Spleen (tissue), 11 donors: ENCODE measurements around the gene FCAMR. TPM values are rescaled to one million over a fixed set of nuclear protein-coding genes. Genes with fewer than 3 reads are reported as not detected.

Experiments
- DNase-seq: peaks from one replicate; pipeline ENCODE4 v3.0.0-alpha.2; 2020
- H3K27ac ChIP-seq, 8 donors: fragments of 200-600 bp; sonication (generic) in 7 of 8; 1 replicate in 4 of 8; 2 replicates in 4 of 8; pipeline versions ENCODE4 v1.5.0 to v1.8.0; 2016 to 2021; ENCODE audit warnings: inconsistent platforms in 4 of 8, mild to moderate bottlenecking in 4 of 8, moderate library complexity in 1 of 8
- H3K27me3 ChIP-seq, 7 donors: fragments of 200-600 bp; sonication (generic) in 6 of 7; replicated peaks in 1 of 7; 1 replicate in 4 of 7; 2 replicates in 3 of 7; pipeline versions ENCODE4 v1.5.0 to v1.8.0; 2016 to 2021; ENCODE audit warnings: inconsistent platforms in 3 of 7, mild to moderate bottlenecking in 1 of 7
- H3K36me3 ChIP-seq, 6 donors: fragments of 200-600 bp; sonication (generic) in 5 of 6; 1 replicate in 4 of 6; 2 replicates in 2 of 6; pipeline versions ENCODE4 v1.5.0 to v1.8.0; 2016 to 2021; ENCODE audit warnings: inconsistent platforms in 2 of 6
- H3K4me1 ChIP-seq, 6 donors: fragments of 200-600 bp; sonication (generic) in 5 of 6; 1 replicate in 3 of 6; 2 replicates in 3 of 6; pipeline versions ENCODE4 v1.5.0 to v1.8.0; 2016 to 2021; ENCODE audit warnings: inconsistent platforms in 3 of 6
- H3K4me3 ChIP-seq, 8 donors: fragments of 200-600 bp; sonication (generic) in 7 of 8; 1 replicate in 4 of 8; 2 replicates in 4 of 8; pipeline versions ENCODE4 v1.5.0 to v1.8.0; 2016 to 2021; ENCODE audit warnings: inconsistent platforms in 4 of 8, mild to moderate bottlenecking in 4 of 8, moderate library complexity in 2 of 8
- H3K9me3 ChIP-seq, 8 donors: fragments of 200-600 bp; sonication (generic) in 7 of 8; 1 replicate in 4 of 8; 2 replicates in 4 of 8; pipeline versions ENCODE4 v1.5.0 to v1.8.0; 2016 to 2021; ENCODE audit warnings: inconsistent platforms in 4 of 8
- POLR2A ChIP-seq, 3 donors: fragments of 450-650 bp; IDR thresholded peaks; one replicate each; pipeline ENCODE4 v1.5.1; 2017; ENCODE audit warnings: antibody characterized with exemption in 3 of 3, mild to moderate bottlenecking in 1 of 3
- POLR2AphosphoS5 ChIP-seq, 3 donors: sonication (generic); formaldehyde crosslinking; IDR thresholded peaks; one replicate each; pipeline ENCODE4 v1.5.1; 2017; ENCODE audit warnings: antibody characterized with exemption in 3 of 3
- WGBS, 5 donors: extraction: QIAGEN DNeasy Blood & Tissue Kit in 3 of 5; methylation state at CpG; one replicate each; pipeline versions ENCODE4 v1.1.5 to v1.1.7; 2013 to 2018; 5-methylcytosine and 5-hydroxymethylcytosine counted together
- intact Hi-C: fragments of 100-400 bp; cut with DNase I; formaldehyde crosslinking; loops from one replicate; pipeline ENCODE4 v1.15.0; 2023; ENCODE audit warnings: low total_unique reads
- polyA plus RNA-seq, 3 donors: library from polyadenylated mRNA; stranded (reverse); fragments of 200-250 nt; gene quantifications; one replicate each; pipeline ENCODE4 v1.2.1, GENCODE V29; 2013
- total RNA-seq, 7 donors: library from RNA; depleted of rRNA in 3 of 7; stranded (reverse); fragments of >200 nt in 3 of 7; fragmentation: NEBNext Ultra II Directional in 4 of 7; extraction: Animal tissue kit (Norgen Biotek cat#: 25700) in 4 of 7; gene quantifications; one replicate each; pipeline versions ENCODE4 v1.1.0 to v1.2.1, GENCODE V29; 2016 to 2021
- TF ChIP-seq, protein P1 (sequence below), 11 experiments: fragments of 200-600 bp in 7 of 11; fragments of 450-650 bp in 4 of 11; sonication (generic) in 4 of 11; IDR thresholded peaks in 8 of 11; conservative IDR thresholded peaks in 3 of 11; 1 replicate in 7 of 11; 2 replicates in 4 of 11; pipeline versions ENCODE4 v1.4.0 to v1.8.0; 2016 to 2021; ENCODE audit warnings: antibody characterized with exemption in 11 of 11, inconsistent platforms in 4 of 11, mild to moderate bottlenecking in 1 of 11
- donor health status: healthy with polysubstance abuse.
- donor health status: DM: no; HTN: no; CAD: no; lungs with moderate emphysema.
- donor health status: DM: no; HTN: no; CAD: no.
- donor health status: Bipolar disorder and iron deficiency.
- donor health status: healthy.
- donor health status: DM: no; HTN: no; CAD: no.
- donor health status: DM: yes; HTN: yes; CAD: no.

Gene FCAMR
- total and polyA plus RNA-seq, 10 donors: 0.16 to 1.3 (median 0.38) TPM; not detected in 2

DNA sequence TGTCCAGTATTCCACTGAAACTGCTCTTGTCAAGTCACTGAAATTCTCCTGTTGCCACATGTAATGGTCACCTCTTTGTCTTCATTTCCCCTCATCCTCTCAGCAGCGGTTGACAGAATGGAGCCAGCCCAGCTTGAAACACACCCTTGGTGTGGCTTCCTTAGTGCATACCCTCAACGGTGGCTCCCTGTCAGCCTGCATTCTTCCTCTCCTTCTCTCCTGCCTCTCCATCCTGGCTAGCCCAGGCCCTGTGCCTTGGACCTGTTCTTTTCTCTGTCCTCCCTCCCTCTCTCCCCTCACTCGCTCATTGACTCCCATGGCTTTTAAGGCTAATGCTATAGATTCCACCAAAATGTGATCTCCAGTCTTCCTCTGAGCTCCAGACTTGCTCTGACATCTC lies 52.2 kb downstream of the FCAMR start:
- Histone ChIP-seq H3K27me3 (no peaks in the 10 kb centered on the region), H3K4me3 (peak overlapping the region; percentile 8 to 74 (median 50)), H3K9me3 (no peaks in the 10 kb centered on the region), H3K36me3 (peaks cover 0 to 63% (median 2%) of the 10 kb centered on the region in 6 donors), H3K27ac (peak overlapping the region in 7 of 8 donors; percentile 10 to 97 (median 89)), H3K4me1 (peaks cover 16 to 81% (median 59%) of the 10 kb centered on the region in 6 donors)
- TF ChIP-seq POLR2AphosphoS5 (IDR thresholded peaks at IDR 0.05) (peak in 1 of 3 donors; percentile 31), POLR2A (IDR thresholded peaks at IDR 0.05) (no peak)
- TF ChIP-seq, protein P1, sequence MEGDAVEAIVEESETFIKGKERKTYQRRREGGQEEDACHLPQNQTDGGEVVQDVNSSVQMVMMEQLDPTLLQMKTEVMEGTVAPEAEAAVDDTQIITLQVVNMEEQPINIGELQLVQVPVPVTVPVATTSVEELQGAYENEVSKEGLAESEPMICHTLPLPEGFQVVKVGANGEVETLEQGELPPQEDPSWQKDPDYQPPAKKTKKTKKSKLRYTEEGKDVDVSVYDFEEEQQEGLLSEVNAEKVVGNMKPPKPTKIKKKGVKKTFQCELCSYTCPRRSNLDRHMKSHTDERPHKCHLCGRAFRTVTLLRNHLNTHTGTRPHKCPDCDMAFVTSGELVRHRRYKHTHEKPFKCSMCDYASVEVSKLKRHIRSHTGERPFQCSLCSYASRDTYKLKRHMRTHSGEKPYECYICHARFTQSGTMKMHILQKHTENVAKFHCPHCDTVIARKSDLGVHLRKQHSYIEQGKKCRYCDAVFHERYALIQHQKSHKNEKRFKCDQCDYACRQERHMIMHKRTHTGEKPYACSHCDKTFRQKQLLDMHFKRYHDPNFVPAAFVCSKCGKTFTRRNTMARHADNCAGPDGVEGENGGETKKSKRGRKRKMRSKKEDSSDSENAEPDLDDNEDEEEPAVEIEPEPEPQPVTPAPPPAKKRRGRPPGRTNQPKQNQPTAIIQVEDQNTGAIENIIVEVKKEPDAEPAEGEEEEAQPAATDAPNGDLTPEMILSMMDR (IDR thresholded peaks at IDR 0.05 in 8 of 11, conservative IDR thresholded peaks at IDR 0.05 in 3 of 11): no peak
- intact Hi-C loops: loop anchor here (10.0 kb wide), 1 partner anchor 283 kb away; the partner anchor contains the start of gene DYRK3
- WGBS, 5 donors: 42 to 62% (median 51%) methylated on average over 3 of the region's 3 CpGs
- peak; percentile 70 for DNase-seq

DNA sequence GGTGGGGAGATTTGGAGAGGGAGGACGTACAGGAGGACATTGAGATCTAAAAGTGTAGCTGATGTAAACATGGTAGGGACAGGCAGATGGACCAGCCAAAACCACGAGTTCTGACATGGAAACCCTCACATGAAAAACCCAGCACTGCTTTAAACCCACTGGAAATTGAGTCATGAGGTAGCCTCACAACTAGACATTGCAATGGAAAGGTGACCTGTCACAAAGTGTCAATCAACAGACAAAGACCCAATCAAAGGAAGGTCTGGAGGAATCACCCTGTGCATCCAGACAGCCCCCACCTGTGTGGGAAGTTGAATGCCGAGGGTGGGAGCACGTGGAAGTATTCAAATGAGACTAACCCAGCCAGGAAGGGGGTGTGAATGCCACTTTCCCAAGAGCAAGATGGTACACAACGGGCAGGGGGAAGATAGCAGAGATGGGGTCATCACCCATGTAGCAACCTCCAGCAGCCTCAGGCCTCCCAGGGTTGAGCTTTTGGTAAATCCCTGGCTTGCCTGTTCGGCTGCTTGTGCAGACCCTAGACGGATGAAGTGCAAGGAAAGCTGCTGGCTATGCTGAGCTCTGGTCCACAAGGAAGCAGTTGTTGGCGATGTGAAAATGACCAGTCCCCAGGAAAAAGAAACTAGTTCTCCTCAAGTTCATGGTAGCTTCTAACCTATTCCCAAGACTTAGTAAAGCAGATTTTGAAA lies 54.1 kb downstream of the FCAMR start:
- 62 to 71% (median 63%) methylated on average over 8 of the region's 8 CpGs for WGBS, 5 donors
- Histone ChIP-seq H3K9me3 (no peaks in the 10 kb centered on the region), H3K27me3 (no peaks in the 10 kb centered on the region), H3K36me3 (peaks cover 0 to 82% (median 10%) of the 10 kb centered on the region in 6 donors), H3K4me3 (peak overlapping the region; percentile 1 to 74 (median 49)), H3K4me1 (peaks cover 20 to 82% (median 65%) of the 10 kb centered on the region in 6 donors), H3K27ac (peak overlapping the region in 6 of 8 donors; percentile 55 to 97 (median 92))
- intact Hi-C loops: loop anchor here (10.0 kb wide), 1 partner anchor 281 kb away; the partner anchor contains the start of gene DYRK3
- TF ChIP-seq, protein P1 (IDR thresholded peaks at IDR 0.05 in 8 of 11, conservative IDR thresholded peaks at IDR 0.05 in 3 of 11): no peak
- no peak for TF ChIP-seq POLR2AphosphoS5 (IDR thresholded peaks at IDR 0.05)
- TF ChIP-seq POLR2A (IDR thresholded peaks at IDR 0.05): no peak
- peak; percentile 41 for DNase-seq

DNA sequence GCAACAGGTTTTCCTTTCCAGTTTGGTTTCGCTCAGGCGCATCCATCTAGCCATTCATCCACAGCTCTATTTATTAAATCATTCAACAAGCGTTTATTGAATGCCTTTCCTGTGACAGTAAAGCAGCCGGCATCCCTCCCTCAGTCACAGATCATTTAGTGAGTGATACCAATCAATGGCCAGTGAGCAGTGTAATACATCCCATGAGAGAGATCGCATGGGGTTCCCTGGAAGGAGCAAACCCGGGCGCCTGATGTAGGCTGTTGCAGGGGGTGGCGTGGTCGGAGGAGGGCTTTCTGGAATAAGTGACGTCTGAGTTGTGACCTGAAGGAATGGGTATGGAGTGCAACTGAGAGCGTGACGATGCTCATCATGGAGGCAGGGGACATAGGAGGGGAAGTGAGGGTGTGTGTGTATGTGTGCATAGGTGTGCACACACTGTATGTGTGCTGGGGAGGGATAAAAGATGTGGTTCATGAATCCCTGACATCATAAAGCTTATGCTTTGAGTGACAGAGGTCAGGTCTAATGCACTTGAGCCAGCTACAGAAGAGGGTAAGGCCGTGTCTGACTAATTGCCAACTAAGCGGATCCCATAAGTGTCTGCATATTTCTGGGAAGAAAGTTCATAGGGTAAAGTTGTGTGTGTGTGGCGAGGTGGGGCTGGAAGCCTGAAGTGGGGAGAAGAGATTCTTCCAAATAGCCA lies 55.1 kb downstream of the FCAMR start:
- WGBS, 5 donors: 76 to 86% (median 81%) methylated on average over 15 of the region's 15 CpGs
- intact Hi-C loops: loop anchor here (10.0 kb wide), 1 partner anchor 280 kb away; the partner anchor contains the start of gene DYRK3
- H3K27ac ChIP-seq: peak overlapping the region in 4 of 8 donors; percentile 17 to 97 (median 96)
- peak; percentile 56 for DNase-seq
- H3K9me3 ChIP-seq: no peaks in the 10 kb centered on the region
- TF ChIP-seq, protein P1 (IDR thresholded peaks at IDR 0.05 in 8 of 11, conservative IDR thresholded peaks at IDR 0.05 in 3 of 11): no peak
- TF ChIP-seq POLR2AphosphoS5 (IDR thresholded peaks at IDR 0.05): no peak
- TF ChIP-seq POLR2A (IDR thresholded peaks at IDR 0.05): no peak
- peaks cover 0 to 9% (median 0%) of the 10 kb centered on the region in 7 donors for H3K27me3 ChIP-seq
- H3K4me3 ChIP-seq: peak overlapping the region in 6 of 8 donors; percentile 1 to 74 (median 56)
- H3K36me3 ChIP-seq: peaks cover 0 to 92% (median 15%) of the 10 kb centered on the region in 6 donors
- H3K4me1 ChIP-seq: peaks cover 30 to 92% (median 74%) of the 10 kb centered on the region in 6 donors
